ENCODE measurements around the gene CTDP1. TPM values are rescaled to one million over a fixed set of nuclear protein-coding genes. Genes with fewer than 3 reads are reported as not detected.
A peak's percentile ranks its signal among the peaks of the same experiment; 100 is the strongest.

Gene CTDP1
- total and polyA plus RNA-seq, 5 donors from 2014 or later = 12.9 to 59.7 (median 16.7) TPM

- peaks cover 0 to 38% (median 2%) of the 10 kb centered on the region in 7 donors for H3K9me3 Mint-ChIP-seq
- peaks cover 59% of the 10 kb centered on the region for H3K36me3 Mint-ChIP-seq
- DNase-seq (peak in 1 of 3 donors; percentile 9), ATAC-seq (ENCODE audit: low read depth in 2 of 2) (no peak)
- H3K4me1 ChIP-seq (ENCODE audit: control insufficient read depth, insufficient read depth, low read length, poor library complexity, severe bottlenecking) = no peaks in the 10 kb centered on the region
- peaks cover 23 to 67% of the 10 kb centered on the region in 2 experiments for H3K9me3 ChIP-seq (ENCODE audit: control insufficient read depth in 2 of 2, low read length in 2 of 2)
- H3K36me3 ChIP-seq (ENCODE audit: control insufficient read depth, insufficient read depth, low read length) = peaks cover 92% of the 10 kb centered on the region
- H3K27ac ChIP-seq (ENCODE audit: insufficient read depth, low read length, poor library complexity, severe bottlenecking) = no peak overlapping the region
- no peaks in the 10 kb centered on the region for H3K27me3 Mint-ChIP-seq
- no peak overlapping the region for H3K4me3 ChIP-seq (ENCODE audit: low read depth, low read length)
- peaks cover 0 to 2% (median 0%) of the 10 kb centered on the region in 4 donors for H3K4me1 Mint-ChIP-seq
- no peaks in the 10 kb centered on the region for H3K27me3 ChIP-seq (ENCODE audit: control insufficient read depth, insufficient read depth, low read length)
- H3K4me3 Mint-ChIP-seq = no peak overlapping the region
- no peak overlapping the region for H3K27ac Mint-ChIP-seq
These were observed 53.1 kb downstream of the CTDP1 start for GRCh38 chr18:79732721-79733025.

- peaks cover 56% of the 10 kb centered on the region for H3K36me3 Mint-ChIP-seq
- H3K9me3 Mint-ChIP-seq = peaks cover 0 to 34% (median 0%) of the 10 kb centered on the region in 7 donors
- no peaks in the 10 kb centered on the region for H3K27me3 ChIP-seq (ENCODE audit: control insufficient read depth, insufficient read depth, low read length)
- ATAC-seq (ENCODE audit: low read depth in 2 of 2) (no peak), DNase-seq (no peak)
- H3K4me3 ChIP-seq (ENCODE audit: low read depth, low read length) = no peak overlapping the region
- no peaks in the 10 kb centered on the region for H3K4me1 ChIP-seq (ENCODE audit: control insufficient read depth, insufficient read depth, low read length, poor library complexity, severe bottlenecking)
- no peaks in the 10 kb centered on the region for H3K27me3 Mint-ChIP-seq
- H3K27ac ChIP-seq (ENCODE audit: insufficient read depth, low read length, poor library complexity, severe bottlenecking) = no peak overlapping the region
- H3K9me3 ChIP-seq (ENCODE audit: control insufficient read depth in 2 of 2, low read length in 2 of 2) = peaks cover 23 to 70% of the 10 kb centered on the region in 2 experiments
- H3K36me3 ChIP-seq (ENCODE audit: control insufficient read depth, insufficient read depth, low read length) = peaks cover 92% of the 10 kb centered on the region
- H3K4me1 Mint-ChIP-seq = peaks cover 0 to 2% (median 0%) of the 10 kb centered on the region in 4 donors
- H3K27ac Mint-ChIP-seq = no peak overlapping the region
- no peak overlapping the region for H3K4me3 Mint-ChIP-seq
These were observed 53.6 kb downstream of the CTDP1 start for GRCh38 chr18:79733135-79733701.

- peaks cover 56% of the 10 kb centered on the region for H3K36me3 Mint-ChIP-seq
- ATAC-seq (ENCODE audit: low read depth in 2 of 2) = no peak
- H3K36me3 ChIP-seq (ENCODE audit: control insufficient read depth, insufficient read depth, low read length) = peaks cover 92% of the 10 kb centered on the region
- H3K4me3 ChIP-seq (ENCODE audit: low read depth, low read length) = no peak overlapping the region
- no peak overlapping the region for H3K27ac ChIP-seq (ENCODE audit: insufficient read depth, low read length, poor library complexity, severe bottlenecking)
- H3K4me1 ChIP-seq (ENCODE audit: control insufficient read depth, insufficient read depth, low read length, poor library complexity, severe bottlenecking) = no peaks in the 10 kb centered on the region
- H3K9me3 ChIP-seq (ENCODE audit: control insufficient read depth in 2 of 2, low read length in 2 of 2) = peaks cover 23 to 74% of the 10 kb centered on the region in 2 experiments
- H3K4me3 Mint-ChIP-seq = no peak overlapping the region
- DNase-seq = no peak
- H3K9me3 Mint-ChIP-seq = peaks cover 0 to 28% (median 2%) of the 10 kb centered on the region in 7 donors
- H3K27ac Mint-ChIP-seq = no peak overlapping the region
- H3K4me1 Mint-ChIP-seq = peaks cover 0 to 2% (median 0%) of the 10 kb centered on the region in 4 donors
- H3K27me3 ChIP-seq (ENCODE audit: control insufficient read depth, insufficient read depth, low read length) = no peaks in the 10 kb centered on the region
- H3K27me3 Mint-ChIP-seq = no peaks in the 10 kb centered on the region
These were observed 54.6 kb downstream of the CTDP1 start for GRCh38 chr18:79733986-79734770.

- H3K36me3 Mint-ChIP-seq = peaks cover 50% of the 10 kb centered on the region
- no peak overlapping the region for H3K27ac Mint-ChIP-seq
- no peak for DNase-seq
- peaks cover 0 to 21% (median 2%) of the 10 kb centered on the region in 7 donors for H3K9me3 Mint-ChIP-seq
- H3K4me1 ChIP-seq (ENCODE audit: control insufficient read depth, insufficient read depth, low read length, poor library complexity, severe bottlenecking) = no peaks in the 10 kb centered on the region
- H3K27me3 Mint-ChIP-seq = no peaks in the 10 kb centered on the region
- H3K27ac ChIP-seq (ENCODE audit: insufficient read depth, low read length, poor library complexity, severe bottlenecking) = no peak overlapping the region
- H3K27me3 ChIP-seq (ENCODE audit: control insufficient read depth, insufficient read depth, low read length) = no peaks in the 10 kb centered on the region
- H3K9me3 ChIP-seq (ENCODE audit: control insufficient read depth in 2 of 2, low read length in 2 of 2) = peaks cover 21 to 66% of the 10 kb centered on the region in 2 experiments
- peaks cover 0 to 2% (median 0%) of the 10 kb centered on the region in 4 donors for H3K4me1 Mint-ChIP-seq
- no peak for ATAC-seq (ENCODE audit: low read depth in 2 of 2)
- peaks cover 87% of the 10 kb centered on the region for H3K36me3 ChIP-seq (ENCODE audit: control insufficient read depth, insufficient read depth, low read length)
- H3K4me3 ChIP-seq (ENCODE audit: low read depth, low read length) = no peak overlapping the region
- peak overlapping the region in 1 of 4 donors; percentile 13 for H3K4me3 Mint-ChIP-seq
These were observed 55.7 kb downstream of the CTDP1 start for GRCh38 chr18:79735071-79735980.

GRCh38 chr18:79736230-79736629 lies 56.6 kb downstream of the CTDP1 start:
- DNase-seq (no peak), ATAC-seq (ENCODE audit: low read depth in 2 of 2) (no peak)
- H3K27ac ChIP-seq (ENCODE audit: insufficient read depth, low read length, poor library complexity, severe bottlenecking) = no peak overlapping the region
- peaks cover 87% of the 10 kb centered on the region for H3K36me3 ChIP-seq (ENCODE audit: control insufficient read depth, insufficient read depth, low read length)
- Mint-ChIP-seq H3K27me3 (no peaks in the 10 kb centered on the region), H3K27ac (no peak overlapping the region), H3K9me3 (peaks cover 0 to 15% (median 2%) of the 10 kb centered on the region in 7 donors), H3K4me1 (peaks cover 0 to 2% (median 0%) of the 10 kb centered on the region in 4 donors), H3K36me3 (peaks cover 55% of the 10 kb centered on the region), H3K4me3 (no peak overlapping the region)
- H3K9me3 ChIP-seq (ENCODE audit: control insufficient read depth in 2 of 2, low read length in 2 of 2) = peaks cover 21 to 64% of the 10 kb centered on the region in 2 experiments
- no peaks in the 10 kb centered on the region for H3K4me1 ChIP-seq (ENCODE audit: control insufficient read depth, insufficient read depth, low read length, poor library complexity, severe bottlenecking)
- no peak overlapping the region for H3K4me3 ChIP-seq (ENCODE audit: low read depth, low read length)
- H3K27me3 ChIP-seq (ENCODE audit: control insufficient read depth, insufficient read depth, low read length) = no peaks in the 10 kb centered on the region

GRCh38 chr18:79736846-79737245 lies 57.2 kb downstream of the CTDP1 start:
- no peaks in the 10 kb centered on the region for H3K27me3 Mint-ChIP-seq
- H3K27me3 ChIP-seq (ENCODE audit: control insufficient read depth, insufficient read depth, low read length) = no peaks in the 10 kb centered on the region
- no peak overlapping the region for H3K4me3 ChIP-seq (ENCODE audit: low read depth, low read length)
- H3K4me1 Mint-ChIP-seq = peaks cover 0 to 2% (median 0%) of the 10 kb centered on the region in 4 donors
- H3K27ac Mint-ChIP-seq = no peak overlapping the region
- H3K36me3 ChIP-seq (ENCODE audit: control insufficient read depth, insufficient read depth, low read length) = peaks cover 87% of the 10 kb centered on the region
- H3K36me3 Mint-ChIP-seq = peaks cover 56% of the 10 kb centered on the region
- ATAC-seq (ENCODE audit: low read depth in 2 of 2) (no peak), DNase-seq (no peak)
- no peak overlapping the region for H3K27ac ChIP-seq (ENCODE audit: insufficient read depth, low read length, poor library complexity, severe bottlenecking)
- H3K9me3 Mint-ChIP-seq = peaks cover 0 to 13% (median 2%) of the 10 kb centered on the region in 7 donors
- H3K9me3 ChIP-seq (ENCODE audit: control insufficient read depth in 2 of 2, low read length in 2 of 2) = peaks cover 15 to 64% of the 10 kb centered on the region in 2 experiments
- no peaks in the 10 kb centered on the region for H3K4me1 ChIP-seq (ENCODE audit: control insufficient read depth, insufficient read depth, low read length, poor library complexity, severe bottlenecking)
- H3K4me3 Mint-ChIP-seq = no peak overlapping the region

GRCh38 chr18:79737426-79737825 lies 57.8 kb downstream of the CTDP1 start:
- H3K27me3 ChIP-seq (ENCODE audit: control insufficient read depth, insufficient read depth, low read length) = no peaks in the 10 kb centered on the region
- Mint-ChIP-seq H3K4me1 (peaks cover 0 to 2% (median 0%) of the 10 kb centered on the region in 4 donors), H3K9me3 (peaks cover 0 to 10% (median 2%) of the 10 kb centered on the region in 7 donors), H3K36me3 (peaks cover 57% of the 10 kb centered on the region), H3K27me3 (no peaks in the 10 kb centered on the region), H3K27ac (no peak overlapping the region), H3K4me3 (no peak overlapping the region)
- H3K9me3 ChIP-seq (ENCODE audit: control insufficient read depth in 2 of 2, low read length in 2 of 2) = peaks cover 11 to 61% of the 10 kb centered on the region in 2 experiments
- H3K4me3 ChIP-seq (ENCODE audit: low read depth, low read length) = no peak overlapping the region
- no peak for ATAC-seq (ENCODE audit: low read depth in 2 of 2)
- H3K36me3 ChIP-seq (ENCODE audit: control insufficient read depth, insufficient read depth, low read length) = peaks cover 90% of the 10 kb centered on the region
- H3K4me1 ChIP-seq (ENCODE audit: control insufficient read depth, insufficient read depth, low read length, poor library complexity, severe bottlenecking) = no peaks in the 10 kb centered on the region
- DNase-seq = no peak
- H3K27ac ChIP-seq (ENCODE audit: insufficient read depth, low read length, poor library complexity, severe bottlenecking) = no peak overlapping the region
